HG03558 (cell line): ENCODE measurements around the gene IQGAP2.

Experiments used
- ATAC-seq: cut with Tn5 transposase; IDR thresholded peaks from one replicate; pipeline ENCODE4 v1.9.1; 2021; ENCODE audit warnings: moderate number of reproducible peaks; ENCODE audit not compliant: unreplicated experiment; ENCODE audit errors: extremely low read depth

IQGAP2 gene

GRCh38 chr5:76380346-76381066 is 22.6 kb upstream of the IQGAP2 start:
- ATAC-seq: no peak

- no peak for ATAC-seq
Measured at GRCh38 chr5:76383126-76383832, 19.8 kb upstream of the IQGAP2 start.

GRCh38 chr5:76384189-76384588 is 18.9 kb upstream of the IQGAP2 start:
- no peak for ATAC-seq

- ATAC-seq: no peak
Measured at GRCh38 chr5:76384705-76385104, 18.4 kb upstream of the IQGAP2 start.

GRCh38 chr5:76385540-76385939 is 17.5 kb upstream of the IQGAP2 start:
- ATAC-seq: no peak

GRCh38 chr5:76386360-76386759 is 16.7 kb upstream of the IQGAP2 start:
- ATAC-seq: no peak

GRCh38 chr5:76388236-76388635 is 14.8 kb upstream of the IQGAP2 start:
- ATAC-seq: no peak

- no peak for ATAC-seq
Measured at GRCh38 chr5:76388791-76389512, 14.1 kb upstream of the IQGAP2 start.

GRCh38 chr5:76389513-76390154 is 13.5 kb upstream of the IQGAP2 start:
- no peak for ATAC-seq

- ATAC-seq: no peak
Measured at GRCh38 chr5:76391014-76391413, 12.1 kb upstream of the IQGAP2 start.

- ATAC-seq: no peak
Measured at GRCh38 chr5:76393035-76393680, 9.9 kb upstream of the IQGAP2 start.

GRCh38 chr5:76397200-76397599 is 5.9 kb upstream of the IQGAP2 start:
- ATAC-seq: no peak

GRCh38 chr5:76399268-76399667 is 3.8 kb upstream of the IQGAP2 start:
- ATAC-seq: no peak

GRCh38 chr5:76400466-76400865 is 2.6 kb upstream of the IQGAP2 start:
- no peak for ATAC-seq

GRCh38 chr5:76401801-76402250 is 1.3 kb upstream of the IQGAP2 start:
- no peak for ATAC-seq

GRCh38 chr5:76402251-76402885 is 717 bp upstream of the IQGAP2 start:
- peak; percentile 17 for ATAC-seq

- no peak for ATAC-seq
Measured at GRCh38 chr5:76403766-76404222, 709 bp downstream of the IQGAP2 start.

GRCh38 chr5:76404223-76405211 is 1.4 kb downstream of the IQGAP2 start:
- no peak for ATAC-seq
